H1 (cell line): ENCODE results near the gene SPATA22. TPM values are rescaled to one million over a fixed set of nuclear protein-coding genes. Genes with fewer than 3 reads are reported as not detected.

ENCODE experiments used
- CTCF ChIA-PET: fragments of 300-600 bp; sonication (Branson Sonifier 250); formaldehyde crosslinking; loops from one replicate; lab custom pipeline; 2021; ENCODE audit not compliant: partially characterized antibody; lab: Charles Lee
- POLR2A ChIA-PET: fragments of 300-600 bp; sonication (Branson Sonifier 250); formaldehyde crosslinking; loops from one replicate; lab custom pipeline; 2021; ENCODE audit warnings: inconsistent platforms; ENCODE audit not compliant: partially characterized antibody; lab: Charles Lee
- DNase-seq, 2 experiments: peaks; one replicate each; pipeline versions ENCODE4 v3.0.0 to v3.0.0-alpha.2; 2010 to 2022; ENCODE audit warnings: low spot score in 2 of 2, low read depth in 1 of 2, mixed read lengths in 1 of 2
- FAIRE-seq: peaks from 2 replicates; lab custom pipeline; 2011; peaks lifted over from hg19 to GRCh38; lab: Jason Lieb, UNC
- H2AFZ ChIP-seq: 2 replicates; pipeline ENCODE4 v1.8.1; 2012; ENCODE audit warnings: low read length, inconsistent platforms
- H2AK5ac ChIP-seq: 2 replicates; pipeline ENCODE4 v1.6.1; 2013; ENCODE audit warnings: low read depth, low read length
- H2BK120ac ChIP-seq: replicated peaks from 2 replicates; pipeline ENCODE3; 2013; ENCODE audit warnings: low read depth, low read length, inconsistent platforms
- H2BK12ac ChIP-seq: 2 replicates; pipeline ENCODE4 v1.6.1; 2013; ENCODE audit warnings: low read depth, low read length
- H2BK15ac ChIP-seq: 2 replicates; pipeline ENCODE4 v1.6.1; 2013; ENCODE audit warnings: low read length
- H2BK20ac ChIP-seq: 2 replicates; pipeline ENCODE4 v1.6.1; 2013; ENCODE audit warnings: low read length
- H2BK5ac ChIP-seq: 2 replicates; pipeline ENCODE4 v1.6.1; 2013; ENCODE audit warnings: low read depth, low read length
- H3K14ac ChIP-seq: 2 replicates; pipeline ENCODE4 v1.6.1; 2013; ENCODE audit warnings: inconsistent platforms; ENCODE audit not compliant: insufficient read length
- H3K18ac ChIP-seq: 2 replicates; pipeline ENCODE4 v1.6.1; 2013; ENCODE audit warnings: low read length; ENCODE audit errors: extremely low read depth
- H3K23ac ChIP-seq: 2 replicates; pipeline ENCODE4 v1.6.1; 2013; ENCODE audit warnings: inconsistent platforms; ENCODE audit not compliant: insufficient read length
- H3K23me2 ChIP-seq: 2 replicates; pipeline ENCODE4 v1.6.1; 2013; ENCODE audit warnings: low read depth, low read length
- H3K27ac ChIP-seq: 2 replicates; pipeline ENCODE4 v1.6.1; 2011; ENCODE audit warnings: low read depth, low read length, inconsistent platforms
- H3K27me3 ChIP-seq, 4 experiments: replicated peaks in 1 of 4; 1 replicate in 1 of 4; 2 replicates in 3 of 4; pipeline versions ENCODE4 v1.6.1 to v1.8.1; 2011 to 2013; ENCODE audit warnings: low read length in 3 of 4, mild to moderate bottlenecking in 3 of 4, inconsistent platforms in 2 of 4, mixed read lengths in 2 of 4, moderate library complexity in 1 of 4; ENCODE audit not compliant: control insufficient read depth in 3 of 4, insufficient read depth in 3 of 4; ENCODE audit errors: extremely low read depth in 1 of 4
- H3K36me3 ChIP-seq, 4 experiments: 2 replicates each; pipeline versions ENCODE4 v1.6.1 to v1.8.1; 2011 to 2013; ENCODE audit warnings: mild to moderate bottlenecking in 4 of 4, low read length in 3 of 4, moderate library complexity in 2 of 4, control low read depth in 1 of 4, inconsistent platforms in 1 of 4; ENCODE audit not compliant: insufficient read depth in 4 of 4, control insufficient read depth in 2 of 4
- H3K4ac ChIP-seq: replicated peaks from 2 replicates; pipeline ENCODE3; 2013; ENCODE audit warnings: low read length, low read depth, mixed read lengths, inconsistent platforms; ENCODE audit not compliant: insufficient read length
- H3K4me1 ChIP-seq, 4 experiments: replicated peaks in 1 of 4; 1 replicate in 1 of 4; 2 replicates in 3 of 4; pipeline versions ENCODE4 v1.6.1 to v1.8.1; 2011 to 2013; ENCODE audit warnings: low read length in 3 of 4, inconsistent platforms in 2 of 4, mixed read lengths in 1 of 4; ENCODE audit not compliant: insufficient read depth in 4 of 4, control insufficient read depth in 3 of 4
- H3K4me2 ChIP-seq, 2 experiments: 2 replicates each; pipeline versions ENCODE4 v1.6.1 to v1.8.1; 2011 to 2013; ENCODE audit warnings: low read depth in 2 of 2, low read length in 2 of 2, control low read depth in 1 of 2, inconsistent platforms in 1 of 2, mild to moderate bottlenecking in 1 of 2; ENCODE audit not compliant: insufficient read depth in 1 of 2
- H3K4me3 ChIP-seq, 4 experiments: fragments of 200-600, 300-600 bp in 1 of 4; sonication (generic), shearing (Covaris generic), sonication (Bioruptor Twin) in 1 of 4; 2 replicates each; pipeline versions ENCODE4 v1.5.1 to v1.8.1; 2011 to 2016; ENCODE audit warnings: low read length in 4 of 4, low read depth in 3 of 4, control low read depth in 2 of 4, inconsistent platforms in 2 of 4, mild to moderate bottlenecking in 2 of 4, mixed read lengths in 1 of 4, moderate library complexity in 1 of 4; ENCODE audit not compliant: insufficient read depth in 2 of 4; ENCODE audit errors: extremely low read depth in 1 of 4
- H3K56ac ChIP-seq: replicated peaks from 2 replicates; pipeline ENCODE3; 2013; ENCODE audit warnings: low read depth, mild to moderate bottlenecking, mixed read lengths, low read length, inconsistent platforms; ENCODE audit not compliant: insufficient read length
- H3K79me1 ChIP-seq: 2 replicates; pipeline ENCODE4 v1.6.1; 2013; ENCODE audit warnings: low read depth, low read length, control low read depth
- H3K79me2 ChIP-seq, 2 experiments: 2 replicates each; pipeline versions ENCODE4 v1.6.1 to v1.8.1; 2012 to 2013; ENCODE audit warnings: low read length in 2 of 2, mild to moderate bottlenecking in 2 of 2, inconsistent platforms in 1 of 2; ENCODE audit not compliant: insufficient read depth in 2 of 2, control insufficient read depth in 1 of 2
- H3K9ac ChIP-seq, 4 experiments: replicated peaks in 1 of 4; 1 replicate in 1 of 4; 2 replicates in 3 of 4; pipeline versions ENCODE4 v1.6.1 to v1.8.1; 2011 to 2013; ENCODE audit warnings: low read depth in 3 of 4, low read length in 3 of 4, control low read depth in 2 of 4, mild to moderate bottlenecking in 2 of 4, moderate library complexity in 2 of 4, inconsistent platforms in 1 of 4; ENCODE audit errors: extremely low read depth in 1 of 4
- H3K9me3 ChIP-seq, 2 experiments: 2 replicates each; pipeline versions ENCODE4 v1.6.1 to v1.8.1; 2012 to 2013; ENCODE audit warnings: mild to moderate bottlenecking in 2 of 2, moderate library complexity in 2 of 2, control low read depth in 1 of 2, inconsistent platforms in 1 of 2, low read depth in 1 of 2, low read length in 1 of 2, mixed read lengths in 1 of 2; ENCODE audit not compliant: insufficient read depth in 2 of 2
- H4K20me1 ChIP-seq, 2 experiments: replicated peaks in 1 of 2; 2 replicates each; pipeline versions ENCODE3 to v1.8.1; 2011 to 2013; ENCODE audit warnings: inconsistent platforms in 2 of 2, low read length in 2 of 2, mild to moderate bottlenecking in 1 of 2; ENCODE audit not compliant: insufficient read depth in 2 of 2, control insufficient read depth in 1 of 2
- H4K5ac ChIP-seq: 2 replicates; pipeline ENCODE4 v1.6.1; 2013; ENCODE audit warnings: low read length, low read depth, mixed read lengths, inconsistent platforms; ENCODE audit not compliant: insufficient read length
- H4K8ac ChIP-seq: 2 replicates; pipeline ENCODE4 v1.8.0; 2013; ENCODE audit warnings: mild to moderate bottlenecking, moderate library complexity, low read length, inconsistent platforms; ENCODE audit not compliant: insufficient read depth; ENCODE audit errors: extremely low read depth
- H4K91ac ChIP-seq: replicated peaks from 2 replicates; pipeline ENCODE3; 2013; ENCODE audit warnings: low read length, mixed read lengths, inconsistent platforms; ENCODE audit not compliant: insufficient read length
- CEBPB ChIP-seq: IDR thresholded peaks from 2 replicates; pipeline ENCODE4 v1.6.1; 2012; ENCODE audit warnings: low read depth, low read length
- MAFK ChIP-seq: IDR thresholded peaks from 2 replicates; pipeline ENCODE4 v1.6.1; 2012; ENCODE audit warnings: low read depth, mild to moderate bottlenecking, improper control_type of control experiment, low read length
- WGBS, 2 experiments: shearing (Covaris generic) in 1 of 2; methylation state at CpG; one replicate each; pipeline versions ENCODE4 v1.1.6 to v1.1.7; 2013 to 2015; ENCODE audit warnings: low lambda C conversion rate in 2 of 2, mixed read lengths in 2 of 2, inconsistent platforms in 1 of 2, low coverage in 1 of 2, missing lambda C conversion rate in 1 of 2; ENCODE audit not compliant: insufficient replicate concordance in 2 of 2, insufficient coverage in 1 of 2, insufficient read length in 1 of 2; ENCODE audit errors: extremely low coverage in 1 of 2, missing lambda C conversion rate in 1 of 2; 5-methylcytosine and 5-hydroxymethylcytosine counted together
- polyA plus RNA-seq, 7 experiments: library from polyadenylated mRNA; depleted of rRNA in 3 of 7; stranded (reverse) in 5 of 7; unstranded in 2 of 7; fragments of >200 nt in 5 of 7; fragments of 200-250 nt in 2 of 7; gene quantifications; 1 replicate in 5 of 7; 2 replicates in 1 of 7; 4 replicates in 1 of 7; pipeline versions ENCODE4 v1.2.1 to v1.2.3, GENCODE V29; 2011 to 2013; ENCODE audit warnings: missing spikeins in 2 of 7, mixed read lengths in 2 of 7
- total RNA-seq: library from RNA; stranded (reverse); fragmentation: NEBNext Ultra II Directional; extraction: Animal tissue kit (Norgen Biotek cat#: 25700); gene quantifications from 2 replicates; pipeline ENCODE4 v1.2.1, GENCODE V29; 2021

SPATA22 gene
- total and polyA plus RNA-seq, 2 of the 8 experiments (the other 6 are each of a cell fraction or from before 2014, with no cell fraction given) = 0.06 TPM; not detected in 1

DNA sequence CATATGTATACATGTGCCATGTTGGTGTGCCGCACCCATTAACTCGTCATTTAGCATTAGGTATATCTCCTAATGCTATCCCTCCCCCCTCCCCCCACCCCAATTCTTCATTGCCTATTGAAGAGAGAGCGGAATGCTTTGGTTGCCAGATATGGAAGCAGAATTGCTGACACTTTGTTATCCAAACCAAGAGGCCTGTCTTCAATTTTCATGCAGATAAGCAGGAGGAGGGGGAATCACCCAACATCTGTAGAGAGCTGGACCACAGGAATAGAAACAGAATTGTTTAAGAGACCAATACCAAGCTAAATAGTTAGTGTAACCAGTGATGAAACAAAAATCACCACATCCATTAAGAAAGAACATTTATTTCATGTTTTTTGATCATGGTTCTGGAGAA lies 11.2 kb upstream of the SPATA22 start:
- Histone ChIP-seq H2AK5ac (no peak overlapping the region), H3K14ac (no peak overlapping the region), H3K79me2 (no peaks in the 10 kb centered on the region), H4K20me1 (no peaks in the 10 kb centered on the region), H3K27ac (no peak overlapping the region), H2BK5ac (no peak overlapping the region), H3K23me2 (no peaks in the 10 kb centered on the region; the same call in 1 of the 2 replicates), H2BK15ac (no peak overlapping the region), H3K4me3 (peak overlapping the region in 1 of 4 experiments; percentile 49; a peak in 3 of 8 replicates), H4K91ac (no peak overlapping the region), H3K79me1 (no peaks in the 10 kb centered on the region), H4K5ac (no peak overlapping the region), H3K9ac (no peak overlapping the region), H3K4me2 (peak overlapping the region; percentile 24 to 44; a peak in 3 of 4 replicates), H2AFZ (no peak overlapping the region), H3K4ac (no peak overlapping the region), H4K8ac (no peak overlapping the region), H2BK20ac (no peak overlapping the region), H3K23ac (no peak overlapping the region), H2BK12ac (no peak overlapping the region), H3K18ac (no peak overlapping the region), H2BK120ac (no peak overlapping the region), H3K27me3 (no peaks in the 10 kb centered on the region), H3K9me3 (no peaks in the 10 kb centered on the region), H3K56ac (no peak overlapping the region), H3K36me3 (no peaks in the 10 kb centered on the region), H3K4me1 (peaks cover 0 to 8% (median 7%) of the 10 kb centered on the region in 4 experiments; a peak in 5 of 7 replicates)
- FAIRE-seq (peak; percentile 28), DNase-seq (peak in 1 of 2 experiments; percentile 27)
- WGBS, 2 experiments = 7% methylated on average over 1 of the region's 3 CpGs; no CpG with 5 or more reads in 1 of the 2 experiments
- ChIA-PET CTCF (no interaction called here), POLR2A (interaction anchor here (1.2 kb wide), 1 partner anchor 38 kb away, joined by 3 read pairs; no protein-coding TSS in a partner anchor)
- no peak for TF ChIP-seq CEBPB
- TF ChIP-seq MAFK = peak; percentile 49
